ENCODE measurements around the gene KCNJ10. TPM values are rescaled to one million over a fixed set of nuclear protein-coding genes. Genes with fewer than 3 reads are reported as not detected.

KCNJ10 gene
- total and polyA plus RNA-seq, 8 donors, result 0.05 to 0.09 (median 0.08) TPM; not detected in 5

DNA sequence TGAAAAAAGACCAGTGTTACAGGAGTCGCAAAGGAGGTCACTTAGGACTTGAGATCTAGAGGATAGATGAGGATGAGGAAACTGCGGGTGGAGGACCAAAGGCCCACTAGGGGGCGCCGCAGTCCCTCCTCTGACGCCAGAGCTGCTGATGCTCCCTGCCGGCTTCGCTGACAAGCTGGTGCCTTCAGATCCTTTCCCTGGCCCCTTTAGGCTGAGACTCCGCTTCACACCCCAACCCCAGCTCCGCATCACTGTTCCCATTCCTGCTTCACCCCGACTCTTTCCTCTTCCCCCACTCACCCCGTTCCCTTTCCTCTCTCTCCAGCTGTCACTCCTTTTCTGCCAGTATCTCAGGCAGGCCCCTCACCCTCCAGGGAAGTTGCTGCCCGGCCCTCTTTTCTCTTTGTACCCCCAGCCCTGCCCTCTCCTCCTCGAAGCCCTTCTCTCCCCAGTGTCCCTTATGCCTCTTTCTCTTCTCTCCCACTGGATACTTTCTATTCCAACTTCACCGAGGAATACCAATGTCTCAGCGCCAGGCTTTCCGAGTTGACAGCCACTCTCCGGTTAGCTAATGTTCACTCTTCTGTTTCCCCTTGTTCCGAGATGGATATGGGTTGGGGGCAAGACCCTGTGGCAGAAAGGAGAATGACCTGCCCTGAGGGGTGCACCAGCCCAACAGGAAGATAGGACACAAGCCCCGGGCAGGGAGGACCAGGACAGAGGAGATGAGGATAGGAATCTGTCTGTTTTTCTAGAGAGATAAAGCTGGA, 15.9 kb upstream of the KCNJ10 start:
- TF ChIP-seq, protein P1, sequence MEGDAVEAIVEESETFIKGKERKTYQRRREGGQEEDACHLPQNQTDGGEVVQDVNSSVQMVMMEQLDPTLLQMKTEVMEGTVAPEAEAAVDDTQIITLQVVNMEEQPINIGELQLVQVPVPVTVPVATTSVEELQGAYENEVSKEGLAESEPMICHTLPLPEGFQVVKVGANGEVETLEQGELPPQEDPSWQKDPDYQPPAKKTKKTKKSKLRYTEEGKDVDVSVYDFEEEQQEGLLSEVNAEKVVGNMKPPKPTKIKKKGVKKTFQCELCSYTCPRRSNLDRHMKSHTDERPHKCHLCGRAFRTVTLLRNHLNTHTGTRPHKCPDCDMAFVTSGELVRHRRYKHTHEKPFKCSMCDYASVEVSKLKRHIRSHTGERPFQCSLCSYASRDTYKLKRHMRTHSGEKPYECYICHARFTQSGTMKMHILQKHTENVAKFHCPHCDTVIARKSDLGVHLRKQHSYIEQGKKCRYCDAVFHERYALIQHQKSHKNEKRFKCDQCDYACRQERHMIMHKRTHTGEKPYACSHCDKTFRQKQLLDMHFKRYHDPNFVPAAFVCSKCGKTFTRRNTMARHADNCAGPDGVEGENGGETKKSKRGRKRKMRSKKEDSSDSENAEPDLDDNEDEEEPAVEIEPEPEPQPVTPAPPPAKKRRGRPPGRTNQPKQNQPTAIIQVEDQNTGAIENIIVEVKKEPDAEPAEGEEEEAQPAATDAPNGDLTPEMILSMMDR (IDR thresholded peaks at IDR 0.05), result peak; percentile 71 to 80 (median 76)
- peak; percentile 71 to 81 (median 76) for ATAC-seq
- no peaks in the 10 kb centered on the region for H3K36me3 ChIP-seq
- intact Hi-C loops (cut with DNase I), result no loop called here
- no peak overlapping the region for H3K4me3 ChIP-seq
- peak; percentile 58 to 90 (median 76) for DNase-seq
- 44 to 45% methylated on average over 19 of the region's 19 CpGs for WGBS, 2 donors
- FAIRE-seq, result no peak
- H3K9me3 ChIP-seq, result no peaks in the 10 kb centered on the region
- no peaks in the 10 kb centered on the region for H3K4me1 ChIP-seq
- peaks cover 0 to 5% (median 0%) of the 10 kb centered on the region in 4 donors for H3K27me3 ChIP-seq
- no peak overlapping the region for H3K27ac ChIP-seq

- Histone ChIP-seq H3K27me3 (peaks cover 0 to 5% (median 0%) of the 10 kb centered on the region in 4 donors), H3K9me3 (no peaks in the 10 kb centered on the region), H3K4me1 (no peaks in the 10 kb centered on the region), H3K36me3 (no peaks in the 10 kb centered on the region), H3K27ac (no peak overlapping the region), H3K4me3 (no peak overlapping the region)
- 74 to 80% methylated on average over 30 of the region's 30 CpGs for WGBS, 2 donors
- intact Hi-C loops (cut with DNase I), result loop anchor here in 1 of 3 donors (5.0 kb wide), 1 partner anchor 38 kb away; no protein-coding TSS in a partner anchor
- DNase-seq (peak in 1 of 6 donors; percentile 49), ATAC-seq (no peak), FAIRE-seq (no peak)
- TF ChIP-seq, protein P1 (IDR thresholded peaks at IDR 0.05), result no peak
Measured at GRCh38 chr1:160084771-160085321, 14.9 kb upstream of the KCNJ10 start.

DNA sequence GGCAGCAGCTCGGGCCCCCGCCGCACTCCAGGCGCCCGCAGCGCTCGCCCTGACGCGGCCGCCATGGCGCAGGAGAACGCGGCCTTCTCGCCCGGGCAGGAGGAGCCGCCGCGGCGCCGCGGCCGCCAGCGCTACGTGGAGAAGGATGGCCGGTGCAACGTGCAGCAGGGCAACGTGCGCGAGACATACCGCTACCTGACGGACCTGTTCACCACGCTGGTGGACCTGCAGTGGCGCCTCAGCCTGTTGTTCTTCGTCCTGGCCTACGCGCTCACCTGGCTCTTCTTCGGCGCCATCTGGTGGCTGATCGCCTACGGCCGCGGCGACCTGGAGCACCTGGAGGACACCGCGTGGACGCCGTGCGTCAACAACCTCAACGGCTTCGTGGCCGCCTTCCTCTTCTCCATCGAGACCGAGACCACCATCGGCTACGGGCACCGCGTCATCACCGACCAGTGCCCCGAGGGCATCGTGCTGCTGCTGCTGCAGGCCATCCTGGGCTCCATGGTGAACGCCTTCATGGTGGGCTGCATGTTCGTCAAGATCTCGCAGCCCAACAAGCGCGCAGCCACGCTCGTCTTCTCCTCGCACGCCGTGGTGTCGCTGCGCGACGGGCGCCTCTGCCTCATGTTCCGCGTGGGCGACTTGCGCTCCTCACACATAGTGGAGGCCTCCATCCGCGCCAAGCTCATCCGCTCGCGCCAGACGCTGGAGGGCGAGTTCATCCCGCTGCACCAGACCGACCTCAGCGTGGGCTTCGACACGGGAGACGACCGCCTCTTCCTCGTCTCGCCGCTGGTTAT, 14.2 kb upstream of the KCNJ10 start:
- peak; percentile 80 to 95 (median 88) for DNase-seq
- Histone ChIP-seq H3K4me3 (peak overlapping the region in 3 of 4 donors; percentile 30 to 39 (median 30)), H3K27ac (no peak overlapping the region), H3K4me1 (no peaks in the 10 kb centered on the region), H3K36me3 (no peaks in the 10 kb centered on the region), H3K9me3 (no peaks in the 10 kb centered on the region), H3K27me3 (peaks cover 0 to 5% (median 0%) of the 10 kb centered on the region in 4 donors)
- intact Hi-C loops (cut with DNase I), result loop anchor here in 1 of 3 donors (5.0 kb wide), 1 partner anchor 37 kb away; no protein-coding TSS in a partner anchor
- TF ChIP-seq, protein P1 (IDR thresholded peaks at IDR 0.05), result peak; percentile 57 to 78 (median 60)
- FAIRE-seq, result no peak
- peak; percentile 89 to 95 (median 95) for ATAC-seq
- 16 to 20% methylated on average over 80 to 96 of the region's 96 CpGs for WGBS, 2 donors

DNA sequence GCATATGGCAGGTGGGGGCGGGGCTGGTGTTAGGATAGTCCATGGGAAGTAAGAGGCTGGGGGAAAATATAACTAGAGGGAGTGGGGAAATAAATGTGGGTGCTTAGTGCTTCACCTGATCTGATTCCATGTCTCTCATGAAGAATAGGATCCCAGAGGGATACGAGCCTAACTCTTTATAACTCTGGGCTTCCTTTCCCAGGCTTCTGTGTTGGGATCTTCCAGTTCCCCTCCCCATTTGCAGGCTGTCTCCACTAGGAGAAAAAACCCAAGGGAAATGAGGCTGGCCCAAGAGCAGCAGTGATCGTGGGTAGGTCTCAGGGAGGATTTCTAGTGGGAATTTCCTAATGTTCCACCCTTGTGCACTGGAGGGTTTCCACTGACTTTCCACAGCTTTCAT, 13.0 kb upstream of the KCNJ10 start:
- Histone ChIP-seq H3K4me3 (no peak overlapping the region), H3K9me3 (no peaks in the 10 kb centered on the region), H3K4me1 (no peaks in the 10 kb centered on the region), H3K36me3 (no peaks in the 10 kb centered on the region), H3K27me3 (peaks cover 0 to 6% (median 3%) of the 10 kb centered on the region in 4 donors), H3K27ac (no peak overlapping the region)
- TF ChIP-seq, protein P1 (IDR thresholded peaks at IDR 0.05), result no peak
- DNase-seq (no peak), FAIRE-seq (no peak), ATAC-seq (no peak)
- intact Hi-C loops (cut with DNase I), result loop anchor here in 1 of 3 donors (5.0 kb wide), 1 partner anchor 36 kb away; no protein-coding TSS in a partner anchor
- 76 to 79% methylated on average over 3 of the region's 3 CpGs for WGBS, 2 donors

Measured in pancreas (tissue), 10 donors.